Body of pancreas (tissue), 4 donors: ENCODE data around the gene FCN1. TPM values are rescaled to one million over a fixed set of nuclear protein-coding genes. Genes with fewer than 3 reads are reported as not detected.

Source experiments
- ATAC-seq: fragments of 150-250 bp; one replicate; pipeline ENCODE4 v1.9.1; 2016
- DNase-seq, 4 donors: peaks; one replicate each; pipeline ENCODE4 v3.0.0-alpha.2; 2019
- H3K27ac ChIP-seq, 4 donors: fragments of 200-600 bp; sonication (generic); 1 replicate in 3 of 4; 2 replicates in 1 of 4; pipeline versions ENCODE4 v1.5.1 to v1.6.1; 2016 to 2019; ENCODE audit warnings: mild to moderate bottlenecking in 1 of 4, mixed read lengths in 1 of 4, moderate library complexity in 1 of 4
- H3K27me3 ChIP-seq, 2 donors: fragments of 200-600 bp; sonication (generic); one replicate each; pipeline ENCODE4 v1.6.0; 2016; ENCODE audit warnings: mild to moderate bottlenecking in 1 of 2
- H3K36me3 ChIP-seq, 2 donors: fragments of 200-600 bp; sonication (generic); replicated peaks in 1 of 2; 2 replicates each; pipeline ENCODE4 v1.5.1; 2016; ENCODE audit warnings: low read depth in 2 of 2; ENCODE audit not compliant: insufficient read depth in 1 of 2
- H3K4me1 ChIP-seq: fragments of 200-600 bp; sonication (generic); one replicate; pipeline ENCODE4 v1.6.0; 2016
- H3K4me3 ChIP-seq, 2 donors: fragments of 200-600 bp; sonication (generic); 1 replicate in 1 of 2; 2 replicates in 1 of 2; pipeline ENCODE4 v1.5.1; 2016 to 2019
- H3K9me3 ChIP-seq, 3 donors: fragments of 200-600 bp; sonication (generic); 1 replicate in 2 of 3; 2 replicates in 1 of 3; pipeline ENCODE4 v1.5.1; 2016
- POLR2A ChIP-seq, 3 donors: fragments of 450-650 bp; IDR thresholded peaks; one replicate each; pipeline ENCODE4 v1.6.1; 2016; ENCODE audit warnings: antibody characterized with exemption in 3 of 3, mild to moderate bottlenecking in 2 of 3
- WGBS, 2 donors: methylation state at CpG; one replicate each; pipeline ENCODE4 v1.1.5; 2017; 5-methylcytosine and 5-hydroxymethylcytosine counted together
- intact Hi-C: fragments of 100-400 bp; cut with DNase I; formaldehyde crosslinking; loops from one replicate; pipeline ENCODE4 v1.15.1; 2023
- total RNA-seq, 2 donors: library from RNA; depleted of rRNA; stranded (reverse); fragments of >200 nt; gene quantifications; one replicate each; pipeline ENCODE4 v1.1.0, GENCODE V29; 2016
- TF ChIP-seq, protein P1 (sequence below), 7 experiments: fragments of 450-650 bp in 4 of 7; fragments of 200-600 bp in 3 of 7; sonication (generic) in 3 of 7; IDR thresholded peaks; one replicate each; pipeline ENCODE4 v1.5.1; 2016 to 2019; ENCODE audit warnings: antibody characterized with exemption in 7 of 7

FCN1 gene
- total RNA-seq, result not detected

DNA sequence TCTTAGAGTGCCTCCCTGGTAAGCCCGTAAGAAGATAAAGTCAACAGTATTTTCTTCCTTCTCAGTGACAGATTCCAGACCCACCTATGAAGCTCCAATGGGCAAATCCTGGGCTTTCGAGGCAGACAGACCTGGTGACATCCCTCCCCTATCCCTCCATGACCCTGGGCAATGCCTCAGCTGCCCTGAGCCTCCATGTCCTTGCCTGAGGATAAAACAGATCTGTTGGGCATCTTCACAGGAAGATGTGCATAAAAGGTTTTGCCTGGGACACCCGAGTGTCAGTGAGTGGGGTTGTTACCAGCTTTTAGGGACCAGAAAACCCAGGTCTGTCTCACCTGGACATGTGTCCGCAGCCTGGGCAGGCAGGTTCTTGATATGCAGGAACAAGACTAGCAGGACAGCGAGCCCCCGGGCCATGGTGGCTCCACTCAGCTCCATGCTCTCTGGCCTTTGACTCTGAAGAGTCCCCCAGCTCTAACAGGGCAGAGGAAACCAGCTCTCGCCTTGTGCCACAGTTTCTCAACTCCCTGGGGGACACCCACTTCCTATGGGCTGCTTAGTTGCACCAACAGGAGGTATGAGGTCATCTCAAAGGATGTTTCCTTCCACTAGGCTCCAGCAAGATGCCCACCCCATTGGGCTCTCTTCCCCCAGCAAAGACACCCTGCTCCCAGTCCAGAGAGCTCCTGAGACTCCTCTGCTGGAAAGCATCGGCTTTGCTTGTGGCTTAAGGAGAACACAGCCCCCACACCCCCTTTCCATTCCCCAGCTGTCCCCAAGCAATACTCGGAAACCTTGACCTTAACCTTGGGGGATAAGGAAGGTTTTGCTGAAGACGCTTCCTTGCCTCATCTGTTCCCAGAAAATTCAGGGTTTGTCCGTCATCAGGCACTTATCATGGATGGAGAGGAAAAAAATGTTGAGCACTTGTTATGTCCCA lies at the start of gene FCN1:
Gene FCN1 (minus strand): TSS at position 482 of the 943 bp plus-strand sequence. CDS start 41 bp downstream, at position 441.
- no peak for TF ChIP-seq POLR2A (IDR thresholded peaks at IDR 0.05)
- TF ChIP-seq, protein P1, sequence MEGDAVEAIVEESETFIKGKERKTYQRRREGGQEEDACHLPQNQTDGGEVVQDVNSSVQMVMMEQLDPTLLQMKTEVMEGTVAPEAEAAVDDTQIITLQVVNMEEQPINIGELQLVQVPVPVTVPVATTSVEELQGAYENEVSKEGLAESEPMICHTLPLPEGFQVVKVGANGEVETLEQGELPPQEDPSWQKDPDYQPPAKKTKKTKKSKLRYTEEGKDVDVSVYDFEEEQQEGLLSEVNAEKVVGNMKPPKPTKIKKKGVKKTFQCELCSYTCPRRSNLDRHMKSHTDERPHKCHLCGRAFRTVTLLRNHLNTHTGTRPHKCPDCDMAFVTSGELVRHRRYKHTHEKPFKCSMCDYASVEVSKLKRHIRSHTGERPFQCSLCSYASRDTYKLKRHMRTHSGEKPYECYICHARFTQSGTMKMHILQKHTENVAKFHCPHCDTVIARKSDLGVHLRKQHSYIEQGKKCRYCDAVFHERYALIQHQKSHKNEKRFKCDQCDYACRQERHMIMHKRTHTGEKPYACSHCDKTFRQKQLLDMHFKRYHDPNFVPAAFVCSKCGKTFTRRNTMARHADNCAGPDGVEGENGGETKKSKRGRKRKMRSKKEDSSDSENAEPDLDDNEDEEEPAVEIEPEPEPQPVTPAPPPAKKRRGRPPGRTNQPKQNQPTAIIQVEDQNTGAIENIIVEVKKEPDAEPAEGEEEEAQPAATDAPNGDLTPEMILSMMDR (IDR thresholded peaks at IDR 0.05), result no peak
- Histone ChIP-seq H3K27ac (no peak within 1 kb of the TSS), H3K27me3 (no peaks in the 10 kb centered on the region), H3K9me3 (peaks cover 0 to 3% (median 0%) of the 10 kb centered on the region in 3 donors), H3K4me1 (no peaks in the 10 kb centered on the region), H3K4me3 (no peak within 1 kb of the TSS), H3K36me3 (no peaks in the 10 kb centered on the region)
- DNase-seq, result no peak
- ATAC-seq, result no peak
- intact Hi-C loops, result no loop called here
- WGBS, 2 donors, result 50 to 57% methylated on average over 6 to 11 of the region's 11 CpGs

GRCh38 chr9:134966697-134967546 lies 49.2 kb upstream of the FCN1 start:
- ATAC-seq, result no peak
- H3K4me3 ChIP-seq, result no peak overlapping the region
- WGBS, 2 donors, result 56 to 88% methylated on average over 10 to 19 of the region's 23 CpGs
- no peak for DNase-seq
- H3K27me3 ChIP-seq, result peaks cover 0 to 11% of the 10 kb centered on the region in 2 donors
- H3K27ac ChIP-seq, result no peak overlapping the region
- TF ChIP-seq, protein P1 (IDR thresholded peaks at IDR 0.05), result no peak
- no peak for TF ChIP-seq POLR2A (IDR thresholded peaks at IDR 0.05)
- H3K36me3 ChIP-seq, result no peaks in the 10 kb centered on the region
- H3K9me3 ChIP-seq, result no peaks in the 10 kb centered on the region
- intact Hi-C loops, result no loop called here
- H3K4me1 ChIP-seq, result no peaks in the 10 kb centered on the region

DNA sequence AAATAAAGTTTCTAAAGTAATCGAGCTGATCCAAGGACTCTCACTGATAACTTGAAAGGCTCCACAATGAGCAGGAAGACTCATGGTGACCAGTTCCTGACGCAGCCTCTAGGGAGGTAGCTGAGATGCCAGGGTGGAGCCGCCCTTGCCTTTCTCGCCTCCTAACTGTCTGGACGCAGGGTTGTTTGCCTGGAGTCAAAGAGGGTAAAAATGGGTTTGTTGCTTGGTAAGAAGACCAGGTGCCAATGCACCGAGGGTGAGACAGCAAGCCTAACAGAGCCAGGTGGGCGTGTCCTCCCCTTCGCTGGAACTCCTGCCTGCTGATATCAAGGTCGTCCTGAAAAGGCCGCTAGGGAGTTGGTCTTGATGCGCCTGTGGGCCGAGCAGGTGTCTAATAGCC lies 48.6 kb upstream of the FCN1 start:
- no peak overlapping the region for H3K27ac ChIP-seq
- DNase-seq, result no peak
- no peak for ATAC-seq
- H3K9me3 ChIP-seq, result no peaks in the 10 kb centered on the region
- H3K4me3 ChIP-seq, result no peak overlapping the region
- no peaks in the 10 kb centered on the region for H3K4me1 ChIP-seq
- H3K27me3 ChIP-seq, result peaks cover 0 to 11% of the 10 kb centered on the region in 2 donors
- no peaks in the 10 kb centered on the region for H3K36me3 ChIP-seq
- no peak for TF ChIP-seq POLR2A (IDR thresholded peaks at IDR 0.05)
- TF ChIP-seq, protein P1 (IDR thresholded peaks at IDR 0.05), result no peak
- 53 to 54% methylated on average over 11 to 12 of the region's 12 CpGs for WGBS, 2 donors
- intact Hi-C loops, result no loop called here

- no peak for DNase-seq
- Histone ChIP-seq H3K27me3 (peaks cover 0 to 8% of the 10 kb centered on the region in 2 donors), H3K4me3 (no peak overlapping the region), H3K27ac (no peak overlapping the region), H3K9me3 (no peaks in the 10 kb centered on the region), H3K36me3 (no peaks in the 10 kb centered on the region), H3K4me1 (no peaks in the 10 kb centered on the region)
- intact Hi-C loops, result no loop called here
- TF ChIP-seq, protein P1 (IDR thresholded peaks at IDR 0.05), result no peak
- no peak for TF ChIP-seq POLR2A (IDR thresholded peaks at IDR 0.05)
- no peak for ATAC-seq
- 79 to 94% methylated on average over 5 to 6 of the region's 6 CpGs for WGBS, 2 donors
Measured at GRCh38 chr9:134965851-134966250, 48.1 kb upstream of the FCN1 start.
